ENCODE data around the gene SLC44A5.

DNA sequence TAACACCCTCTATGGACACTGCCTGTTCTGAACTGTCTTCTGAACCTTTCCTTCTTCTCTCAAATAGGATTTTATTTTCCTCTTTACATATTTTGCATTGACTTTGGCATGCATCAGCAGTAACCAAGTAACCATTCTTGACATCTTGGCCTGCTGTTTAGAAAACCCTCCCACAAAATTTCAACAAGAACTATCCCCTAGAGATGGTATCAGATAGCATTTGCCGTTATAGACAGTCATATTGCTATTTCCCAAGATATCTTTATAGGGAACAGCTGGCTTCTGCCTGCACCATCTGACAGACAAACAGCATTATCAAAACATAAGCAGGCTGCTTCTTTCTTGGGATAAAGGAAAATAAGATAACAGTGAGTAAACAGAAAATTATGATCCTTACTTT is 422.0 kb downstream of the SLC44A5 start:
- TF ChIP-seq CTCF (IDR thresholded peaks at IDR 0.05; ENCODE audit: low read depth, low read length, missing input control) (no peak), JUND (IDR thresholded peaks at IDR 0.05) (no peak), FOXA1 (IDR thresholded peaks at IDR 0.05) (no peak), SP1 (IDR thresholded peaks at IDR 0.05) (no peak), YY1 (IDR thresholded peaks at IDR 0.05) (no peak), MAX (IDR thresholded peaks at IDR 0.05) (no peak), TAF1 (conservative IDR thresholded peaks at IDR 0.05) (no peak), RAD21 (IDR thresholded peaks at IDR 0.05) (no peak)
- TF ChIP-seq, protein P1, sequence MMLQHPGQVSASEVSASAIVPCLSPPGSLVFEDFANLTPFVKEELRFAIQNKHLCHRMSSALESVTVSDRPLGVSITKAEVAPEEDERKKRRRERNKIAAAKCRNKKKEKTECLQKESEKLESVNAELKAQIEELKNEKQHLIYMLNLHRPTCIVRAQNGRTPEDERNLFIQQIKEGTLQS (IDR thresholded peaks at IDR 0.05): no peak
- TF ChIP-seq, protein P2, sequence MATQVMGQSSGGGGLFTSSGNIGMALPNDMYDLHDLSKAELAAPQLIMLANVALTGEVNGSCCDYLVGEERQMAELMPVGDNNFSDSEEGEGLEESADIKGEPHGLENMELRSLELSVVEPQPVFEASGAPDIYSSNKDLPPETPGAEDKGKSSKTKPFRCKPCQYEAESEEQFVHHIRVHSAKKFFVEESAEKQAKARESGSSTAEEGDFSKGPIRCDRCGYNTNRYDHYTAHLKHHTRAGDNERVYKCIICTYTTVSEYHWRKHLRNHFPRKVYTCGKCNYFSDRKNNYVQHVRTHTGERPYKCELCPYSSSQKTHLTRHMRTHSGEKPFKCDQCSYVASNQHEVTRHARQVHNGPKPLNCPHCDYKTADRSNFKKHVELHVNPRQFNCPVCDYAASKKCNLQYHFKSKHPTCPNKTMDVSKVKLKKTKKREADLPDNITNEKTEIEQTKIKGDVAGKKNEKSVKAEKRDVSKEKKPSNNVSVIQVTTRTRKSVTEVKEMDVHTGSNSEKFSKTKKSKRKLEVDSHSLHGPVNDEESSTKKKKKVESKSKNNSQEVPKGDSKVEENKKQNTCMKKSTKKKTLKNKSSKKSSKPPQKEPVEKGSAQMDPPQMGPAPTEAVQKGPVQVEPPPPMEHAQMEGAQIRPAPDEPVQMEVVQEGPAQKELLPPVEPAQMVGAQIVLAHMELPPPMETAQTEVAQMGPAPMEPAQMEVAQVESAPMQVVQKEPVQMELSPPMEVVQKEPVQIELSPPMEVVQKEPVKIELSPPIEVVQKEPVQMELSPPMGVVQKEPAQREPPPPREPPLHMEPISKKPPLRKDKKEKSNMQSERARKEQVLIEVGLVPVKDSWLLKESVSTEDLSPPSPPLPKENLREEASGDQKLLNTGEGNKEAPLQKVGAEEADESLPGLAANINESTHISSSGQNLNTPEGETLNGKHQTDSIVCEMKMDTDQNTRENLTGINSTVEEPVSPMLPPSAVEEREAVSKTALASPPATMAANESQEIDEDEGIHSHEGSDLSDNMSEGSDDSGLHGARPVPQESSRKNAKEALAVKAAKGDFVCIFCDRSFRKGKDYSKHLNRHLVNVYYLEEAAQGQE (IDR thresholded peaks at IDR 0.05): no peak
- TF ChIP-seq, protein P3, sequence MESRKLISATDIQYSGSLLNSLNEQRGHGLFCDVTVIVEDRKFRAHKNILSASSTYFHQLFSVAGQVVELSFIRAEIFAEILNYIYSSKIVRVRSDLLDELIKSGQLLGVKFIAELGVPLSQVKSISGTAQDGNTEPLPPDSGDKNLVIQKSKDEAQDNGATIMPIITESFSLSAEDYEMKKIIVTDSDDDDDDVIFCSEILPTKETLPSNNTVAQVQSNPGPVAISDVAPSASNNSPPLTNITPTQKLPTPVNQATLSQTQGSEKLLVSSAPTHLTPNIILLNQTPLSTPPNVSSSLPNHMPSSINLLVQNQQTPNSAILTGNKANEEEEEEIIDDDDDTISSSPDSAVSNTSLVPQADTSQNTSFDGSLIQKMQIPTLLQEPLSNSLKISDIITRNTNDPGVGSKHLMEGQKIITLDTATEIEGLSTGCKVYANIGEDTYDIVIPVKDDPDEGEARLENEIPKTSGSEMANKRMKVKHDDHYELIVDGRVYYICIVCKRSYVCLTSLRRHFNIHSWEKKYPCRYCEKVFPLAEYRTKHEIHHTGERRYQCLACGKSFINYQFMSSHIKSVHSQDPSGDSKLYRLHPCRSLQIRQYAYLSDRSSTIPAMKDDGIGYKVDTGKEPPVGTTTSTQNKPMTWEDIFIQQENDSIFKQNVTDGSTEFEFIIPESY (IDR thresholded peaks at IDR 0.05): no peak
